Mesothelial cell of epicardium (in vitro differentiated cells): Measurements from ENCODE around the gene KRTAP19-2. TPM values are rescaled to one million over a fixed set of nuclear protein-coding genes. Genes with fewer than 3 reads are reported as not detected.
A peak's percentile ranks its signal among the peaks of the same experiment; 100 is the strongest.

Experiments
- DNase-seq, 2 experiments: peaks; one replicate each; pipeline ENCODE4 v3.0.0; 2021; ENCODE audit warnings: low spot score in 2 of 2; ENCODE audit not compliant: unreplicated experiment in 2 of 2
- H3K27ac Mint-ChIP-seq: 2 replicates; pipeline ENCODE4 v1.8.0; 2021; ENCODE audit warnings: mixed read lengths
- H3K27me3 Mint-ChIP-seq: 2 replicates; pipeline ENCODE4 v1.8.0; 2021; ENCODE audit warnings: low read depth, mixed read lengths
- H3K36me3 Mint-ChIP-seq: 2 replicates; pipeline ENCODE4 v1.8.0; 2021; ENCODE audit warnings: mixed read lengths
- H3K4me1 Mint-ChIP-seq: 2 replicates; pipeline ENCODE4 v1.8.0; 2021; ENCODE audit warnings: mixed read lengths
- H3K4me3 Mint-ChIP-seq: 2 replicates; pipeline ENCODE4 v1.8.0; 2021; ENCODE audit warnings: mild to moderate bottlenecking, moderate library complexity, mixed read lengths
- H3K9me3 Mint-ChIP-seq: 2 replicates; pipeline ENCODE4 v1.8.0; 2021; ENCODE audit warnings: mixed read lengths
- CTCF ChIP-seq: fragments of 200-600 bp; sonication (generic); IDR thresholded peaks from one replicate; pipeline ENCODE4 v1.5.0; 2021; ENCODE audit warnings: antibody characterized with exemption; ENCODE audit not compliant: unreplicated experiment
- total RNA-seq: library from RNA; stranded (reverse); gene quantifications from 3 replicates; pipeline ENCODE4 v1.2.1, GENCODE V29; 2021

KRTAP19-2 gene
- total RNA-seq, 1 donor from 2014 or later: not detected

DNA sequence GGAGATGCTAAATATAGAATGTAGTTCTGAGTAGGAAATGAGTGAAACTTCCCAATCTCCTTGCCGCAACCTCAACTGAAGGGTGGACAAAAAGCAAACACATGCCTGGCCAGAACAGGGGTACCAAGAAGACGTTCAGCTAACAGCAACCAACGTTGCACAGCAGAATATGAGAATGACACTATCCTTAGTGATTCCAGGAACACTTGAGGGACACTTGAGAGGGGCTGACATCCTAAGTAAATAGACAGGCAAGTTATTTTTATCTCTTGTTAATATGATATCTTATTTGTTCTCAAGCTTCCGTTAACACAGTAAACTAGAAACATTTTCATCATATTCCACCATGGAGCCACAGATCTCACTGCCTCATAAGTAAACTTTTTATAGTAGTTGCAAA, 8.0 kb downstream of the KRTAP19-2 start:
- DNase-seq: no peak
- Mint-ChIP-seq H3K4me3 (no peak overlapping the region), H3K27ac (no peak overlapping the region), H3K27me3 (no peaks in the 10 kb centered on the region), H3K36me3 (no peaks in the 10 kb centered on the region), H3K4me1 (peaks cover 20% of the 10 kb centered on the region), H3K9me3 (peaks cover 11% of the 10 kb centered on the region)
- TF ChIP-seq CTCF: no peak

- Mint-ChIP-seq H3K27ac (peak overlapping the region; percentile 59), H3K4me1 (peaks cover 20% of the 10 kb centered on the region), H3K4me3 (no peak overlapping the region), H3K36me3 (no peaks in the 10 kb centered on the region), H3K9me3 (peaks cover 11% of the 10 kb centered on the region), H3K27me3 (no peaks in the 10 kb centered on the region)
- no peak for TF ChIP-seq CTCF
- DNase-seq: no peak
Measured at GRCh38 chr21:30478004-30478403, 9.2 kb downstream of the KRTAP19-2 start.

- Mint-ChIP-seq H3K27me3 (no peaks in the 10 kb centered on the region), H3K4me3 (no peak overlapping the region), H3K27ac (peak overlapping the region; percentile 32), H3K9me3 (no peaks in the 10 kb centered on the region), H3K36me3 (no peaks in the 10 kb centered on the region), H3K4me1 (peaks cover 20% of the 10 kb centered on the region)
- no peak for TF ChIP-seq CTCF
- DNase-seq: no peak
Measured at GRCh38 chr21:30468900-30469714, 18.1 kb downstream of the KRTAP19-2 start.

- Mint-ChIP-seq H3K4me1 (peaks cover 7% of the 10 kb centered on the region), H3K4me3 (no peak overlapping the region), H3K27me3 (no peaks in the 10 kb centered on the region), H3K36me3 (no peaks in the 10 kb centered on the region), H3K27ac (no peak overlapping the region), H3K9me3 (no peaks in the 10 kb centered on the region)
- no peak for DNase-seq
- TF ChIP-seq CTCF: peak; percentile 64
Measured at GRCh38 chr21:30463713-30464112, 23.5 kb downstream of the KRTAP19-2 start.

- peaks cover 4% of the 10 kb centered on the region for H3K27me3 Mint-ChIP-seq
- no peak for TF ChIP-seq CTCF
- no peak overlapping the region for H3K27ac Mint-ChIP-seq
- DNase-seq: no peak
- H3K4me3 Mint-ChIP-seq: no peak overlapping the region
- no peaks in the 10 kb centered on the region for H3K4me1 Mint-ChIP-seq
- no peaks in the 10 kb centered on the region for H3K9me3 Mint-ChIP-seq
- no peaks in the 10 kb centered on the region for H3K36me3 Mint-ChIP-seq
Measured at GRCh38 chr21:30448514-30448913, 38.7 kb downstream of the KRTAP19-2 start.
